Measurements from ENCODE around the gene TMEFF2.

TMEFF2 gene

DNA sequence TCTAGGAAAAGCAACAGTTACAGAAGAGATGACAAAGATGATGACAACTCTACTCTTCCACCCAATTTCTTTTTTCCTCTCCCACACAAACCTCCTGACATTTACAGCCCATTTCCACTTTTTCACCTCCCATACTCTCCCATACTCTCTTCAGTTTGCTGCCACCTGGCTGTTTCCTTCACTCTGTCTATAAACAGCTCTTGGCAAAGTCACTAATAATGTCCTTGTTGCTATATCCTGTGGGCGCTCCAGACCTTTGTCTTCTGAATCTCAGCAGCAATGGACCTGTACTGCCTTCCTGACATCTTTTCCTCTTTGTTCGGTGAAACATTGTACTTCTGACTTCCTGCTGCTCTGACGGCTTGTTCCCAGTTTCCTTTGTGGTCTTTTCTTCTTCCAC is 287.2 kb downstream of the TMEFF2 start:
- Mint-ChIP-seq H3K4me3 (no peak overlapping the region), H3K9me3 (no peaks in the 10 kb centered on the region), H3K27me3 (no peaks in the 10 kb centered on the region), H3K27ac (no peak overlapping the region), H3K36me3 (ENCODE audit: insufficient read depth) (no peaks in the 10 kb centered on the region), H3K4me1 (ENCODE audit: low read depth in 2 of 2) (no peaks in the 10 kb centered on the region)
- no peak for DNase-seq
- ATAC-seq (replicated peaks) = no peak

GRCh38 chr2:191907091-191907490 is 287.6 kb downstream of the TMEFF2 start:
- H3K4me1 Mint-ChIP-seq (ENCODE audit: low read depth in 2 of 2) = no peaks in the 10 kb centered on the region
- H3K9me3 Mint-ChIP-seq = no peaks in the 10 kb centered on the region
- no peak overlapping the region for H3K27ac Mint-ChIP-seq
- H3K36me3 Mint-ChIP-seq (ENCODE audit: insufficient read depth) = no peaks in the 10 kb centered on the region
- H3K27me3 Mint-ChIP-seq = peaks cover 0 to 3% of the 10 kb centered on the region in 2 donors
- DNase-seq (no peak), ATAC-seq (replicated peaks) (no peak)
- no peak overlapping the region for H3K4me3 Mint-ChIP-seq

- Mint-ChIP-seq H3K9me3 (peaks cover 0 to 2% of the 10 kb centered on the region in 2 donors), H3K4me1 (ENCODE audit: low read depth in 2 of 2) (no peaks in the 10 kb centered on the region), H3K27me3 (peaks cover 4 to 19% of the 10 kb centered on the region in 2 donors), H3K36me3 (ENCODE audit: insufficient read depth) (no peaks in the 10 kb centered on the region), H3K27ac (no peak overlapping the region), H3K4me3 (no peak overlapping the region)
- DNase-seq (no peak), ATAC-seq (replicated peaks) (no peak)
These were observed 289.4 kb downstream of the TMEFF2 start for GRCh38 chr2:191905336-191905735.

GRCh38 chr2:191901031-191901430 is 293.7 kb downstream of the TMEFF2 start:
- no peaks in the 10 kb centered on the region for H3K4me1 Mint-ChIP-seq (ENCODE audit: low read depth in 2 of 2)
- peaks cover 0 to 3% of the 10 kb centered on the region in 2 donors for H3K9me3 Mint-ChIP-seq
- peaks cover 2% of the 10 kb centered on the region for H3K36me3 Mint-ChIP-seq (ENCODE audit: insufficient read depth)
- no peak for ATAC-seq (replicated peaks)
- H3K27ac Mint-ChIP-seq = no peak overlapping the region
- DNase-seq = no peak
- no peak overlapping the region for H3K4me3 Mint-ChIP-seq
- H3K27me3 Mint-ChIP-seq = peaks cover 12 to 27% of the 10 kb centered on the region in 2 donors

GRCh38 chr2:191899410-191899809 is 295.3 kb downstream of the TMEFF2 start:
- no peak overlapping the region for H3K27ac Mint-ChIP-seq
- ATAC-seq (replicated peaks) = no peak
- no peak for DNase-seq
- H3K9me3 Mint-ChIP-seq = peaks cover 0 to 3% of the 10 kb centered on the region in 2 donors
- H3K4me3 Mint-ChIP-seq = no peak overlapping the region
- peaks cover 2% of the 10 kb centered on the region for H3K36me3 Mint-ChIP-seq (ENCODE audit: insufficient read depth)
- H3K27me3 Mint-ChIP-seq = peaks cover 12 to 27% of the 10 kb centered on the region in 2 donors
- H3K4me1 Mint-ChIP-seq (ENCODE audit: low read depth in 2 of 2) = no peaks in the 10 kb centered on the region

Measured in effector memory CD8-positive, alpha-beta T cell (primary cell).